ENCODE measurements around the gene TCF3.
A peak's percentile ranks its signal among the peaks of the same experiment; 100 is the strongest.

The TCF3 gene

GRCh38 chr19:1621021-1621420, 31.4 kb downstream of the TCF3 start:
- no peaks in the 10 kb centered on the region for H3K79me2 ChIP-seq (ENCODE audit: control insufficient read depth, insufficient read depth, low read length)
- H3K4ac ChIP-seq (ENCODE audit: low read depth, low read length) = no peak overlapping the region
- no peak overlapping the region for H2BK5ac ChIP-seq (ENCODE audit: low read length)
- no peak overlapping the region for H3K23ac ChIP-seq (ENCODE audit: low read length)
- no peak overlapping the region for H3K9ac ChIP-seq (ENCODE audit: low read length)
- H3K4me3 ChIP-seq (ENCODE audit: low read length) = no peak overlapping the region
- no peak overlapping the region for H3K4me2 ChIP-seq (ENCODE audit: low read length)
- no peak overlapping the region for H4K8ac ChIP-seq (ENCODE audit: low read depth, low read length)
- no peak overlapping the region for H3K27ac ChIP-seq (ENCODE audit: low read depth, low read length)
- no peak overlapping the region for H2BK15ac ChIP-seq (replicated peaks; ENCODE audit: low read depth)
- H3K27me3 ChIP-seq (ENCODE audit: insufficient read depth, low read length, poor library complexity) = no peaks in the 10 kb centered on the region
- no peak overlapping the region for H4K5ac ChIP-seq (ENCODE audit: low read length)
- H2AK5ac ChIP-seq (ENCODE audit: low read length) = no peak overlapping the region
- peaks cover 22% of the 10 kb centered on the region for H3K36me3 ChIP-seq (ENCODE audit: control insufficient read depth, insufficient read depth, low read length)
- H2BK120ac ChIP-seq (ENCODE audit: low read depth, low read length) = no peak overlapping the region
- no peak overlapping the region for H3K56ac ChIP-seq (ENCODE audit: low read length)
- WGBS (ENCODE audit: extremely low coverage, insufficient coverage, low lambda C conversion rate) = no CpG with 5 or more reads among the region's 19 CpGs
- no peak overlapping the region for H3K18ac ChIP-seq (ENCODE audit: low read length)
- no peak for DNase-seq
- no peaks in the 10 kb centered on the region for H3K4me1 ChIP-seq (ENCODE audit: control insufficient read depth, low read depth, low read length)
- peaks cover 7% of the 10 kb centered on the region for H3K79me1 ChIP-seq (ENCODE audit: low read length)

- Histone ChIP-seq H3K56ac (ENCODE audit: low read length) (no peak overlapping the region), H3K27me3 (ENCODE audit: insufficient read depth, low read length, poor library complexity) (no peaks in the 10 kb centered on the region), H3K4ac (ENCODE audit: low read depth, low read length) (no peak overlapping the region), H4K5ac (ENCODE audit: low read length) (no peak overlapping the region), H3K4me3 (ENCODE audit: low read length) (no peak overlapping the region), H3K27ac (ENCODE audit: low read depth, low read length) (no peak overlapping the region), H2BK5ac (ENCODE audit: low read length) (no peak overlapping the region), H3K23ac (ENCODE audit: low read length) (no peak overlapping the region), H3K79me1 (ENCODE audit: low read length) (peaks cover 7% of the 10 kb centered on the region), H3K4me1 (ENCODE audit: control insufficient read depth, low read depth, low read length) (no peaks in the 10 kb centered on the region), H2AK5ac (ENCODE audit: low read length) (no peak overlapping the region), H3K9ac (ENCODE audit: low read length) (no peak overlapping the region), H3K79me2 (ENCODE audit: control insufficient read depth, insufficient read depth, low read length) (no peaks in the 10 kb centered on the region), H3K36me3 (ENCODE audit: control insufficient read depth, insufficient read depth, low read length) (peaks cover 26% of the 10 kb centered on the region), H2BK15ac (replicated peaks; ENCODE audit: low read depth) (no peak overlapping the region), H3K18ac (ENCODE audit: low read length) (no peak overlapping the region), H2BK120ac (ENCODE audit: low read depth, low read length) (no peak overlapping the region), H4K8ac (ENCODE audit: low read depth, low read length) (no peak overlapping the region), H3K4me2 (ENCODE audit: low read length) (no peak overlapping the region)
- no CpG with 5 or more reads among the region's 11 CpGs for WGBS (ENCODE audit: extremely low coverage, insufficient coverage, low lambda C conversion rate)
- no peak for DNase-seq
Measured at GRCh38 chr19:1620502-1620901, 31.9 kb downstream of the TCF3 start.

GRCh38 chr19:1619703-1620102, 32.7 kb downstream of the TCF3 start:
- H3K36me3 ChIP-seq (ENCODE audit: control insufficient read depth, insufficient read depth, low read length) = peaks cover 32% of the 10 kb centered on the region
- no CpG with 5 or more reads among the region's 18 CpGs for WGBS (ENCODE audit: extremely low coverage, insufficient coverage, low lambda C conversion rate)
- no peaks in the 10 kb centered on the region for H3K27me3 ChIP-seq (ENCODE audit: insufficient read depth, low read length, poor library complexity)
- H4K5ac ChIP-seq (ENCODE audit: low read length) = no peak overlapping the region
- no peaks in the 10 kb centered on the region for H3K79me2 ChIP-seq (ENCODE audit: control insufficient read depth, insufficient read depth, low read length)
- H3K4ac ChIP-seq (ENCODE audit: low read depth, low read length) = no peak overlapping the region
- no peak overlapping the region for H3K27ac ChIP-seq (ENCODE audit: low read depth, low read length)
- no peaks in the 10 kb centered on the region for H3K4me1 ChIP-seq (ENCODE audit: control insufficient read depth, low read depth, low read length)
- no peak for DNase-seq
- peaks cover 7% of the 10 kb centered on the region for H3K79me1 ChIP-seq (ENCODE audit: low read length)
- no peak overlapping the region for H2BK120ac ChIP-seq (ENCODE audit: low read depth, low read length)
- H3K56ac ChIP-seq (ENCODE audit: low read length) = no peak overlapping the region
- no peak overlapping the region for H2BK5ac ChIP-seq (ENCODE audit: low read length)
- no peak overlapping the region for H3K9ac ChIP-seq (ENCODE audit: low read length)
- H2BK15ac ChIP-seq (replicated peaks; ENCODE audit: low read depth) = no peak overlapping the region
- no peak overlapping the region for H3K4me3 ChIP-seq (ENCODE audit: low read length)
- no peak overlapping the region for H3K23ac ChIP-seq (ENCODE audit: low read length)
- no peak overlapping the region for H2AK5ac ChIP-seq (ENCODE audit: low read length)
- H3K4me2 ChIP-seq (ENCODE audit: low read length) = no peak overlapping the region
- H3K18ac ChIP-seq (ENCODE audit: low read length) = no peak overlapping the region
- no peak overlapping the region for H4K8ac ChIP-seq (ENCODE audit: low read depth, low read length)

- H3K79me1 ChIP-seq (ENCODE audit: low read length) = peaks cover 7% of the 10 kb centered on the region
- no peaks in the 10 kb centered on the region for H3K79me2 ChIP-seq (ENCODE audit: control insufficient read depth, insufficient read depth, low read length)
- no peak overlapping the region for H4K8ac ChIP-seq (ENCODE audit: low read depth, low read length)
- no peak overlapping the region for H3K9ac ChIP-seq (ENCODE audit: low read length)
- H3K27me3 ChIP-seq (ENCODE audit: insufficient read depth, low read length, poor library complexity) = no peaks in the 10 kb centered on the region
- no CpG with 5 or more reads among the region's 26 CpGs for WGBS (ENCODE audit: extremely low coverage, insufficient coverage, low lambda C conversion rate)
- H3K4me2 ChIP-seq (ENCODE audit: low read length) = no peak overlapping the region
- H3K23ac ChIP-seq (ENCODE audit: low read length) = no peak overlapping the region
- no peaks in the 10 kb centered on the region for H3K4me1 ChIP-seq (ENCODE audit: control insufficient read depth, low read depth, low read length)
- no peak overlapping the region for H3K4ac ChIP-seq (ENCODE audit: low read depth, low read length)
- no peak overlapping the region for H3K18ac ChIP-seq (ENCODE audit: low read length)
- H3K56ac ChIP-seq (ENCODE audit: low read length) = no peak overlapping the region
- peaks cover 35% of the 10 kb centered on the region for H3K36me3 ChIP-seq (ENCODE audit: control insufficient read depth, insufficient read depth, low read length)
- H2BK5ac ChIP-seq (ENCODE audit: low read length) = no peak overlapping the region
- no peak overlapping the region for H2BK120ac ChIP-seq (ENCODE audit: low read depth, low read length)
- no peak overlapping the region for H2BK15ac ChIP-seq (replicated peaks; ENCODE audit: low read depth)
- no peak overlapping the region for H3K27ac ChIP-seq (ENCODE audit: low read depth, low read length)
- no peak overlapping the region for H4K5ac ChIP-seq (ENCODE audit: low read length)
- no peak for DNase-seq
- H3K4me3 ChIP-seq (ENCODE audit: low read length) = no peak overlapping the region
- no peak overlapping the region for H2AK5ac ChIP-seq (ENCODE audit: low read length)
Measured at GRCh38 chr19:1619094-1619439, 33.3 kb downstream of the TCF3 start.

GRCh38 chr19:1618157-1619093, 34.0 kb downstream of the TCF3 start:
- no peak overlapping the region for H3K23ac ChIP-seq (ENCODE audit: low read length)
- no peak overlapping the region for H2BK5ac ChIP-seq (ENCODE audit: low read length)
- no peak overlapping the region for H2BK15ac ChIP-seq (replicated peaks; ENCODE audit: low read depth)
- H2BK120ac ChIP-seq (ENCODE audit: low read depth, low read length) = no peak overlapping the region
- H3K4me3 ChIP-seq (ENCODE audit: low read length) = no peak overlapping the region
- no peak overlapping the region for H3K4ac ChIP-seq (ENCODE audit: low read depth, low read length)
- no peaks in the 10 kb centered on the region for H3K4me1 ChIP-seq (ENCODE audit: control insufficient read depth, low read depth, low read length)
- no peak overlapping the region for H3K18ac ChIP-seq (ENCODE audit: low read length)
- H3K4me2 ChIP-seq (ENCODE audit: low read length) = no peak overlapping the region
- H2AK5ac ChIP-seq (ENCODE audit: low read length) = no peak overlapping the region
- no peak overlapping the region for H4K5ac ChIP-seq (ENCODE audit: low read length)
- WGBS (ENCODE audit: extremely low coverage, insufficient coverage, low lambda C conversion rate) = no CpG with 5 or more reads among the region's 24 CpGs
- no peak overlapping the region for H4K8ac ChIP-seq (ENCODE audit: low read depth, low read length)
- H3K56ac ChIP-seq (ENCODE audit: low read length) = no peak overlapping the region
- H3K27ac ChIP-seq (ENCODE audit: low read depth, low read length) = no peak overlapping the region
- H3K27me3 ChIP-seq (ENCODE audit: insufficient read depth, low read length, poor library complexity) = no peaks in the 10 kb centered on the region
- peaks cover 7% of the 10 kb centered on the region for H3K79me1 ChIP-seq (ENCODE audit: low read length)
- H3K9ac ChIP-seq (ENCODE audit: low read length) = no peak overlapping the region
- peak; percentile 83 for DNase-seq
- H3K36me3 ChIP-seq (ENCODE audit: control insufficient read depth, insufficient read depth, low read length) = peaks cover 35% of the 10 kb centered on the region
- H3K79me2 ChIP-seq (ENCODE audit: control insufficient read depth, insufficient read depth, low read length) = no peaks in the 10 kb centered on the region

- H2BK15ac ChIP-seq (replicated peaks; ENCODE audit: low read depth) = no peak overlapping the region
- H3K27ac ChIP-seq (ENCODE audit: low read depth, low read length) = no peak overlapping the region
- H3K18ac ChIP-seq (ENCODE audit: low read length) = no peak overlapping the region
- no peak overlapping the region for H3K4me2 ChIP-seq (ENCODE audit: low read length)
- no peak overlapping the region for H2AK5ac ChIP-seq (ENCODE audit: low read length)
- H2BK5ac ChIP-seq (ENCODE audit: low read length) = no peak overlapping the region
- no peak overlapping the region for H4K8ac ChIP-seq (ENCODE audit: low read depth, low read length)
- no peaks in the 10 kb centered on the region for H3K4me1 ChIP-seq (ENCODE audit: control insufficient read depth, low read depth, low read length)
- peaks cover 35% of the 10 kb centered on the region for H3K36me3 ChIP-seq (ENCODE audit: control insufficient read depth, insufficient read depth, low read length)
- no peak overlapping the region for H3K23ac ChIP-seq (ENCODE audit: low read length)
- H3K9ac ChIP-seq (ENCODE audit: low read length) = no peak overlapping the region
- no peaks in the 10 kb centered on the region for H3K79me2 ChIP-seq (ENCODE audit: control insufficient read depth, insufficient read depth, low read length)
- no peak overlapping the region for H2BK120ac ChIP-seq (ENCODE audit: low read depth, low read length)
- no peak for DNase-seq
- no peaks in the 10 kb centered on the region for H3K27me3 ChIP-seq (ENCODE audit: insufficient read depth, low read length, poor library complexity)
- no peak overlapping the region for H4K5ac ChIP-seq (ENCODE audit: low read length)
- H3K4me3 ChIP-seq (ENCODE audit: low read length) = no peak overlapping the region
- H3K4ac ChIP-seq (ENCODE audit: low read depth, low read length) = no peak overlapping the region
- peaks cover 3% of the 10 kb centered on the region for H3K79me1 ChIP-seq (ENCODE audit: low read length)
- H3K56ac ChIP-seq (ENCODE audit: low read length) = no peak overlapping the region
- WGBS (ENCODE audit: extremely low coverage, insufficient coverage, low lambda C conversion rate) = no CpG with 5 or more reads among the region's 4 CpGs
Measured at GRCh38 chr19:1616875-1617274, 35.5 kb downstream of the TCF3 start.
